SH-SY5Y (cell line): ENCODE measurements around the gene VASP.

ENCODE experiments used
- GATA2 ChIP-seq: IDR thresholded peaks from 2 replicates; pipeline ENCODE4 v1.6.1; 2011; ENCODE audit warnings: mild to moderate bottlenecking, low read depth, low read length
- GATA3 ChIP-seq: IDR thresholded peaks from 2 replicates; pipeline ENCODE4 v1.6.1; 2011; ENCODE audit warnings: low read depth, mild to moderate bottlenecking, low read length, moderate library complexity

GRCh38 chr19:45468803-45469131, 38.5 kb upstream of the VASP start:
- TF ChIP-seq GATA2 (no peak), GATA3 (no peak)
